Activated gamma-delta T cell treated with Interleukin-2 at 50 U/mL for 16 hours (primary cell): ENCODE results near the gene TMEM163.
"Not testable (repeated sequence)": the region's sequence is repeated elsewhere in the genome, so short reads cannot be mapped to it uniquely, and the experiment has no call there.

Experiments
- DNase-seq: peaks from one replicate; pipeline ENCODE4 v3.0.0-alpha.2; 2020

Gene TMEM163

GRCh38 chr2:134609924-134610513 lies 108.8 kb downstream of the TMEM163 start:
- no peak for DNase-seq

- no peak for DNase-seq
These were observed 114.8 kb downstream of the TMEM163 start for GRCh38 chr2:134603966-134604365.

GRCh38 chr2:134602666-134603065 lies 116.1 kb downstream of the TMEM163 start:
- no peak for DNase-seq

GRCh38 chr2:134601264-134601663 lies 117.5 kb downstream of the TMEM163 start:
- DNase-seq = no peak

- no peak for DNase-seq
These were observed 118.6 kb downstream of the TMEM163 start for GRCh38 chr2:134600208-134600607.

- no peak for DNase-seq
These were observed 119.6 kb downstream of the TMEM163 start for GRCh38 chr2:134599236-134599635.

GRCh38 chr2:134594399-134594798 lies 124.4 kb downstream of the TMEM163 start:
- no peak for DNase-seq

- no peak for DNase-seq
These were observed 125.3 kb downstream of the TMEM163 start for GRCh38 chr2:134593519-134593918.

- DNase-seq = no peak
These were observed 126.4 kb downstream of the TMEM163 start for GRCh38 chr2:134592377-134592776.

- no peak for DNase-seq
These were observed 127.3 kb downstream of the TMEM163 start for GRCh38 chr2:134591526-134591925.

GRCh38 chr2:134590679-134591078 lies 128.1 kb downstream of the TMEM163 start:
- no peak for DNase-seq

- DNase-seq = not testable (repeated sequence)
These were observed 129.4 kb downstream of the TMEM163 start for GRCh38 chr2:134589171-134590083.

GRCh38 chr2:134588556-134588955 lies 130.2 kb downstream of the TMEM163 start:
- DNase-seq = no peak

GRCh38 chr2:134586326-134586965 lies 132.4 kb downstream of the TMEM163 start:
- no peak for DNase-seq

GRCh38 chr2:134583997-134584520 lies 134.7 kb downstream of the TMEM163 start:
- DNase-seq = no peak

GRCh38 chr2:134583462-134583861 lies 135.3 kb downstream of the TMEM163 start:
- no peak for DNase-seq

GRCh38 chr2:134582547-134582899 lies 136.3 kb downstream of the TMEM163 start:
- no peak for DNase-seq

- no peak for DNase-seq
These were observed 136.8 kb downstream of the TMEM163 start for GRCh38 chr2:134581877-134582546.

- no peak for DNase-seq
These were observed 140.5 kb downstream of the TMEM163 start for GRCh38 chr2:134578316-134578715.

- DNase-seq = no peak
These were observed 142.3 kb downstream of the TMEM163 start for GRCh38 chr2:134576478-134576877.

GRCh38 chr2:134575888-134576287 lies 142.9 kb downstream of the TMEM163 start:
- no peak for DNase-seq

- DNase-seq = no peak
These were observed 144.0 kb downstream of the TMEM163 start for GRCh38 chr2:134574611-134575330.
